Ovary (tissue), 9 donors: ENCODE results near the gene TMIGD2. TPM values are rescaled to one million over a fixed set of nuclear protein-coding genes. Genes with fewer than 3 reads are reported as not detected.

ENCODE experiments used
- DNase-seq, 5 donors: peaks; one replicate each; pipeline ENCODE4 v3.0.0-alpha.2; 2019 to 2020
- H3K27ac ChIP-seq, 2 donors: fragments of 200-600 bp; one replicate each; pipeline versions ENCODE4 v1.5.1 to v1.8.0; 2019 to 2022
- H3K27me3 ChIP-seq: fragments of 200-600 bp; one replicate; pipeline ENCODE4 v1.8.0; 2022
- H3K36me3 ChIP-seq: fragments of 200-600 bp; sonication (generic); one replicate; pipeline ENCODE4 v1.5.1; 2019
- H3K4me1 ChIP-seq: one replicate; pipeline ENCODE4 v1.8.1; 2013; ENCODE audit warnings: mild to moderate bottlenecking, moderate library complexity; ENCODE audit not compliant: insufficient read depth
- H3K4me3 ChIP-seq: fragments of 200-600 bp; sonication (generic); one replicate; pipeline ENCODE4 v1.5.1; 2017
- H3K9me3 ChIP-seq, 2 donors: fragments of 200-600 bp in 1 of 2; sonication (generic) in 1 of 2; one replicate each; pipeline versions ENCODE4 v1.5.1 to v1.8.1; 2013 to 2019; ENCODE audit warnings: mild to moderate bottlenecking in 1 of 2, moderate library complexity in 1 of 2
- CTCF ChIP-seq, 3 donors: fragments of 450-650 bp in 2 of 3; fragments of 200-600 bp in 1 of 3; IDR thresholded peaks; one replicate each; pipeline versions ENCODE4 v1.5.1 to v1.8.0; 2016 to 2022; ENCODE audit warnings: antibody characterized with exemption in 3 of 3, mild to moderate bottlenecking in 1 of 3
- EP300 ChIP-seq: sonication (generic); formaldehyde crosslinking; IDR thresholded peaks from one replicate; pipeline ENCODE4 v1.6.1; 2017; ENCODE audit warnings: antibody characterized with exemption
- POLR2A ChIP-seq: fragments of 450-650 bp; IDR thresholded peaks from one replicate; pipeline ENCODE4 v1.6.1; 2017; ENCODE audit warnings: antibody characterized with exemption, mild to moderate bottlenecking, moderate library complexity
- whole genome bisulfite sequencing, 3 donors: extraction: QIAGEN DNeasy Blood & Tissue Kit in 1 of 3; methylation state at CpG; one replicate each; pipeline versions ENCODE4 v1.1.5 to v1.1.7; 2013 to 2017; 5-methylcytosine and 5-hydroxymethylcytosine counted together
- intact Hi-C, 4 donors: fragments of 100-400 bp; cut with DNase I; formaldehyde crosslinking; loops; one replicate each; pipeline versions ENCODE4 v1.11.0 to v1.15.1; 2022 to 2023
- polyA plus RNA-seq, 2 donors: library from polyadenylated mRNA; stranded (reverse); fragments of 200-250 nt in 1 of 2; fragments of 350-450 nt in 1 of 2; fragmentation: Illumina TruSeq in 1 of 2; extraction: RNeasy Lipid Tissue Mini Kit (QIAGEN cat#74804) in 1 of 2; gene quantifications; one replicate each; pipeline ENCODE4 v1.2.3, GENCODE V29; 2013 to 2014
- total RNA-seq, 7 donors: library from RNA; depleted of rRNA in 2 of 7; stranded (reverse); fragments of >200 nt in 2 of 7; fragmentation: NEBNext Ultra II Directional in 3 of 7; extraction: Animal tissue kit (Norgen Biotek cat#: 25700) in 3 of 7; gene quantifications; one replicate each; pipeline versions ENCODE4 v1.1.0 to v1.2.4, GENCODE V29; 2016 to 2023
- donor health status: DM: no; HTN: no; CAD: no; lungs with moderate emphysema.
- donor health status: DM: no; HTN: no; CAD: no.
- donor health status: Bipolar disorder and iron deficiency.
- donor health status: DM: yes; HTN: yes; CAD: no.
- donor health status: DM: no; HTN: no; CAD: no.
- donor health status: DM: yes; HTN: yes; CAD: no.

TMIGD2 gene
- total and polyA plus RNA-seq, 9 donors: 0.29 to 0.36 TPM; not detected in 7

- WGBS, 3 donors: 68 to 74% (median 72%) methylated on average over 7 of the region's 7 CpGs
- Histone ChIP-seq H3K9me3 (no peaks in the 10 kb centered on the region), H3K27me3 (no peaks in the 10 kb centered on the region), H3K4me1 (no peaks in the 10 kb centered on the region), H3K27ac (no peak overlapping the region), H3K36me3 (no peaks in the 10 kb centered on the region), H3K4me3 (no peak overlapping the region)
- DNase-seq: no peak
- intact Hi-C loops: no loop called here
- TF ChIP-seq CTCF (IDR thresholded peaks at IDR 0.05) (no peak), POLR2A (no peak), EP300 (no peak)
Observed at GRCh38 chr19:4305257-4305612, 3.0 kb upstream of the TMIGD2 start.

- TF ChIP-seq EP300 (no peak), CTCF (IDR thresholded peaks at IDR 0.05) (no peak), POLR2A (no peak)
- intact Hi-C loops: no loop called here
- no peak within 1 kb of the TSS for H3K4me3 ChIP-seq
- no peaks in the 10 kb centered on the region for H3K36me3 ChIP-seq
- H3K27ac ChIP-seq: no peak within 1 kb of the TSS
- DNase-seq: peak in 2 of 5 donors; percentile 51
- no peaks in the 10 kb centered on the region for H3K27me3 ChIP-seq
- 4 to 5% (median 5%) methylated on average over 20 to 63 of the region's 63 CpGs for WGBS, 3 donors
- no peaks in the 10 kb centered on the region for H3K9me3 ChIP-seq
- no peaks in the 10 kb centered on the region for H3K4me1 ChIP-seq
Observed at GRCh38 chr19:4304538-4305256, 2.5 kb upstream of the TMIGD2 start, which contains the start of gene FSD1. TSS of gene FSD1 (plus strand) at chr19:4304598. CDS start at chr19:4304747, 149 bp downstream.

- Histone ChIP-seq H3K27ac (no peak overlapping the region), H3K27me3 (no peaks in the 10 kb centered on the region), H3K4me3 (no peak overlapping the region), H3K4me1 (no peaks in the 10 kb centered on the region), H3K36me3 (no peaks in the 10 kb centered on the region), H3K9me3 (no peaks in the 10 kb centered on the region)
- 35 to 46% (median 37%) methylated on average over 18 of the region's 18 CpGs for whole genome bisulfite sequencing, 3 donors
- intact Hi-C loops: no loop called here
- TF ChIP-seq POLR2A: no peak
- no peak for TF ChIP-seq CTCF (IDR thresholded peaks at IDR 0.05)
- TF ChIP-seq EP300: no peak
- DNase-seq: no peak
Observed at GRCh38 chr19:4303819-4304537, 1.8 kb upstream of the TMIGD2 start.

GRCh38 chr19:4301590-4302242 is 473 bp downstream of the TMIGD2 start:
- Histone ChIP-seq H3K27me3 (no peaks in the 10 kb centered on the region), H3K36me3 (no peaks in the 10 kb centered on the region), H3K27ac (no peak overlapping the region), H3K4me1 (no peaks in the 10 kb centered on the region), H3K9me3 (no peaks in the 10 kb centered on the region), H3K4me3 (no peak overlapping the region)
- 58 to 63% (median 59%) methylated on average over 13 of the region's 13 CpGs for WGBS, 3 donors
- TF ChIP-seq CTCF (IDR thresholded peaks at IDR 0.05) (no peak), POLR2A (no peak)
- DNase-seq: no peak
- intact Hi-C loops: no loop called here
